MM.1S (cell line): Measurements from ENCODE around the gene SNRPD3.

Experiments used
- CTCF ChIP-seq: fragments of 300-600 bp; sonication (generic); IDR thresholded peaks from 2 replicates; pipeline ENCODE4 v1.5.1; 2016; ENCODE audit warnings: antibody characterized with exemption, low read length, mixed read lengths
- EZH2 ChIP-seq: fragments of 300-600 bp; sonication (generic); optimal IDR thresholded peaks from 2 replicates; pipeline ENCODE3; 2017; ENCODE audit warnings: low read depth, mild to moderate bottlenecking, antibody characterized with exemption, low read length, mixed read lengths
- EZH2phosphoT487 ChIP-seq: fragments of 300-600 bp; sonication (generic); IDR thresholded peaks from 2 replicates; pipeline ENCODE4 v1.6.1; 2018; ENCODE audit warnings: antibody characterized with exemption, low read length

GRCh38 chr22:24584166-24584790, 28.5 kb downstream of the SNRPD3 start:
- TF ChIP-seq CTCF (no peak), EZH2 (no peak), EZH2phosphoT487 (no peak)
